ENCODE data around the gene ATP6V1A.

Gene ATP6V1A

GRCh38 chr3:113802795-113803455 is 56.1 kb downstream of the ATP6V1A start:
- peak in 1 of 3 donors; percentile 10 for DNase-seq
- H3K36me3 ChIP-seq (ENCODE audit: control insufficient read depth in 4 of 4, insufficient read depth in 4 of 4, low read length in 3 of 4), result peaks cover 17 to 50% (median 33%) of the 10 kb centered on the region in 4 experiments
- ChIA-PET POLR2A (no interaction called here), CTCF (interaction anchor here (0.6 to 1.9 kb wide), 5 partner anchors 10 to 58 kb away, joined by 3 to 7 read pairs (median 3); partner anchors contain the start of gene NAA50)
- peak overlapping the region in 1 of 2 experiments; percentile 2 for H3K27ac ChIP-seq (ENCODE audit: insufficient read depth in 1 of 2, low read depth in 1 of 2, low read length in 2 of 2, poor library complexity in 1 of 2, severe bottlenecking in 2 of 2)
- WGBS (ENCODE audit: insufficient coverage), result 100% methylated on average over 1 of the region's 3 CpGs
- H3K9me3 ChIP-seq (ENCODE audit: control extremely low read depth in 1 of 5, control insufficient read depth in 4 of 5, insufficient read depth in 2 of 5, low read depth in 1 of 5, low read length in 4 of 5), result no peaks in the 10 kb centered on the region
- H3K4me1 ChIP-seq (ENCODE audit: control extremely low read depth in 1 of 4, control insufficient read depth in 4 of 4, insufficient read depth in 4 of 4, low read length in 3 of 4), result peaks cover 0 to 14% (median 0%) of the 10 kb centered on the region in 4 experiments
- H3K4me3 ChIP-seq (ENCODE audit: control insufficient read depth in 1 of 7, extremely low read depth in 1 of 7, insufficient read depth in 4 of 7, low read depth in 2 of 7, low read length in 6 of 7), result no peak overlapping the region
- H3K27me3 ChIP-seq (replicated peaks in 2 of 5; ENCODE audit: control insufficient read depth in 4 of 5, insufficient read depth in 5 of 5, low read length in 4 of 5), result no peaks in the 10 kb centered on the region

- ChIA-PET POLR2A (no interaction called here), CTCF (no interaction called here)
- no peaks in the 10 kb centered on the region for H3K9me3 ChIP-seq (ENCODE audit: control extremely low read depth in 1 of 5, control insufficient read depth in 4 of 5, insufficient read depth in 2 of 5, low read depth in 1 of 5, low read length in 4 of 5)
- no peaks in the 10 kb centered on the region for H3K27me3 ChIP-seq (replicated peaks in 2 of 5; ENCODE audit: control insufficient read depth in 4 of 5, insufficient read depth in 5 of 5, low read length in 4 of 5)
- no peak overlapping the region for H3K27ac ChIP-seq (ENCODE audit: insufficient read depth in 1 of 2, low read depth in 1 of 2, low read length in 2 of 2, poor library complexity in 1 of 2, severe bottlenecking in 2 of 2)
- H3K36me3 ChIP-seq (ENCODE audit: control insufficient read depth in 4 of 4, insufficient read depth in 4 of 4, low read length in 3 of 4), result peaks cover 20 to 52% (median 35%) of the 10 kb centered on the region in 4 experiments
- DNase-seq, result no peak
- 100% methylated on average over 2 of the region's 4 CpGs for WGBS (ENCODE audit: insufficient coverage)
- H3K4me1 ChIP-seq (ENCODE audit: control extremely low read depth in 1 of 4, control insufficient read depth in 4 of 4, insufficient read depth in 4 of 4, low read length in 3 of 4), result no peaks in the 10 kb centered on the region
- no peak overlapping the region for H3K4me3 ChIP-seq (ENCODE audit: control insufficient read depth in 1 of 7, extremely low read depth in 1 of 7, insufficient read depth in 4 of 7, low read depth in 2 of 7, low read length in 6 of 7)
Observed at GRCh38 chr3:113804661-113805060, 57.8 kb downstream of the ATP6V1A start.

GRCh38 chr3:113805249-113805648 is 58.4 kb downstream of the ATP6V1A start:
- POLR2A ChIA-PET, result no interaction called here
- Histone ChIP-seq H3K4me3 (ENCODE audit: control insufficient read depth in 1 of 7, extremely low read depth in 1 of 7, insufficient read depth in 4 of 7, low read depth in 2 of 7, low read length in 6 of 7) (no peak overlapping the region), H3K9me3 (ENCODE audit: control extremely low read depth in 1 of 5, control insufficient read depth in 4 of 5, insufficient read depth in 2 of 5, low read depth in 1 of 5, low read length in 4 of 5) (no peaks in the 10 kb centered on the region), H3K4me1 (ENCODE audit: control extremely low read depth in 1 of 4, control insufficient read depth in 4 of 4, insufficient read depth in 4 of 4, low read length in 3 of 4) (no peaks in the 10 kb centered on the region), H3K36me3 (ENCODE audit: control insufficient read depth in 4 of 4, insufficient read depth in 4 of 4, low read length in 3 of 4) (peaks cover 20 to 52% (median 35%) of the 10 kb centered on the region in 4 experiments), H3K27me3 (replicated peaks in 2 of 5; ENCODE audit: control insufficient read depth in 4 of 5, insufficient read depth in 5 of 5, low read length in 4 of 5) (no peaks in the 10 kb centered on the region), H3K27ac (ENCODE audit: insufficient read depth in 1 of 2, low read depth in 1 of 2, low read length in 2 of 2, poor library complexity in 1 of 2, severe bottlenecking in 2 of 2) (no peak overlapping the region)
- no peak for DNase-seq
- WGBS (ENCODE audit: insufficient coverage), result 100% methylated on average over 2 of the region's 3 CpGs
- CTCF ChIA-PET, result interaction anchor here (1.1 to 1.4 kb wide), 2 partner anchors 13 to 23 kb away, joined by 3 read pairs; no protein-coding TSS in a partner anchor

GRCh38 chr3:113812854-113813253 is 66.0 kb downstream of the ATP6V1A start:
- Histone ChIP-seq H3K27me3 (replicated peaks in 2 of 5; ENCODE audit: control insufficient read depth in 4 of 5, insufficient read depth in 5 of 5, low read length in 4 of 5) (no peaks in the 10 kb centered on the region), H3K36me3 (ENCODE audit: control insufficient read depth in 4 of 4, insufficient read depth in 4 of 4, low read length in 3 of 4) (peaks cover 0 to 25% (median 11%) of the 10 kb centered on the region in 4 experiments), H3K4me1 (ENCODE audit: control extremely low read depth in 1 of 4, control insufficient read depth in 4 of 4, insufficient read depth in 4 of 4, low read length in 3 of 4) (no peaks in the 10 kb centered on the region), H3K27ac (ENCODE audit: insufficient read depth in 1 of 2, low read depth in 1 of 2, low read length in 2 of 2, poor library complexity in 1 of 2, severe bottlenecking in 2 of 2) (no peak overlapping the region), H3K9me3 (ENCODE audit: control extremely low read depth in 1 of 5, control insufficient read depth in 4 of 5, insufficient read depth in 2 of 5, low read depth in 1 of 5, low read length in 4 of 5) (no peaks in the 10 kb centered on the region), H3K4me3 (ENCODE audit: control insufficient read depth in 1 of 7, extremely low read depth in 1 of 7, insufficient read depth in 4 of 7, low read depth in 2 of 7, low read length in 6 of 7) (no peak overlapping the region)
- DNase-seq, result no peak
- ChIA-PET POLR2A (no interaction called here), CTCF (interaction anchor here (0.7 to 1.5 kb wide), 2 partner anchors 10 to 19 kb away, joined by 3 read pairs; no protein-coding TSS in a partner anchor)
- WGBS (ENCODE audit: insufficient coverage), result 94% methylated on average over 3 of the region's 3 CpGs

DNA sequence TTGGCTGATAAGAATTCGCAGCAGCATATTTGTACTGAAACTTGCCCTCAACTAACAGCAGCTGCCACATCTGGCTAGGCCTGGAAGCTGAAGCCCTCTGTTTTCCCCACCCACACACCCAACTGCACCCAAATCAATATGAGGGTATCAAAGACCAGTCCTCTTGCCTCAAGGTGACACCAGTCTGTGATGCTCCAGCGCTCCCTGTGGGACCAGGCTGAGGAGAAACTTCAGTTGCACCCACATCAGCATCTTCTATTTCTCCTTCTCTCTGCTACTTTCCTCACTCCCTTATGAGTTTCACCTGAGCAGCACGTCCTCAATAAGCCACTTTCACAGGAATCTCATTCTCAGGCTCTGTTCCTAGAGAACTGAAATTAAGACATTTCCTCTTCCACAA is 73.0 kb downstream of the ATP6V1A start:
- ChIA-PET CTCF (no interaction called here), POLR2A (no interaction called here)
- Histone ChIP-seq H3K4me3 (ENCODE audit: control insufficient read depth in 1 of 7, extremely low read depth in 1 of 7, insufficient read depth in 4 of 7, low read depth in 2 of 7, low read length in 6 of 7) (no peak overlapping the region), H3K27ac (ENCODE audit: insufficient read depth in 1 of 2, low read depth in 1 of 2, low read length in 2 of 2, poor library complexity in 1 of 2, severe bottlenecking in 2 of 2) (no peak overlapping the region), H3K27me3 (replicated peaks in 2 of 5; ENCODE audit: control insufficient read depth in 4 of 5, insufficient read depth in 5 of 5, low read length in 4 of 5) (no peaks in the 10 kb centered on the region), H3K4me1 (ENCODE audit: control extremely low read depth in 1 of 4, control insufficient read depth in 4 of 4, insufficient read depth in 4 of 4, low read length in 3 of 4) (no peaks in the 10 kb centered on the region), H3K36me3 (ENCODE audit: control insufficient read depth in 4 of 4, insufficient read depth in 4 of 4, low read length in 3 of 4) (no peaks in the 10 kb centered on the region), H3K9me3 (ENCODE audit: control extremely low read depth in 1 of 5, control insufficient read depth in 4 of 5, insufficient read depth in 2 of 5, low read depth in 1 of 5, low read length in 4 of 5) (no peaks in the 10 kb centered on the region)
- 92% methylated on average over 2 of the region's 3 CpGs for WGBS (ENCODE audit: insufficient coverage)
- DNase-seq, result no peak

- no peak overlapping the region for H3K27ac ChIP-seq (ENCODE audit: insufficient read depth in 1 of 2, low read depth in 1 of 2, low read length in 2 of 2, poor library complexity in 1 of 2, severe bottlenecking in 2 of 2)
- H3K4me3 ChIP-seq (ENCODE audit: control insufficient read depth in 1 of 7, extremely low read depth in 1 of 7, insufficient read depth in 4 of 7, low read depth in 2 of 7, low read length in 6 of 7), result no peak overlapping the region
- POLR2A ChIA-PET, result no interaction called here
- CTCF ChIA-PET, result interaction anchor here (0.7 to 1.9 kb wide), 5 partner anchors 12 to 594 kb away, joined by 3 to 7 read pairs (median 3); no protein-coding TSS in a partner anchor
- H3K4me1 ChIP-seq (ENCODE audit: control extremely low read depth in 1 of 4, control insufficient read depth in 4 of 4, insufficient read depth in 4 of 4, low read length in 3 of 4), result peaks cover 0 to 6% (median 4%) of the 10 kb centered on the region in 4 experiments
- H3K36me3 ChIP-seq (ENCODE audit: control insufficient read depth in 4 of 4, insufficient read depth in 4 of 4, low read length in 3 of 4), result no peaks in the 10 kb centered on the region
- no peaks in the 10 kb centered on the region for H3K9me3 ChIP-seq (ENCODE audit: control extremely low read depth in 1 of 5, control insufficient read depth in 4 of 5, insufficient read depth in 2 of 5, low read depth in 1 of 5, low read length in 4 of 5)
- H3K27me3 ChIP-seq (replicated peaks in 2 of 5; ENCODE audit: control insufficient read depth in 4 of 5, insufficient read depth in 5 of 5, low read length in 4 of 5), result no peaks in the 10 kb centered on the region
- DNase-seq, result peak in 1 of 3 donors; percentile 4
- WGBS (ENCODE audit: insufficient coverage), result no CpG with 5 or more reads among the region's 2 CpGs
Observed at GRCh38 chr3:113825090-113825489, 78.3 kb downstream of the ATP6V1A start.

GRCh38 chr3:113828600-113828999 is 81.8 kb downstream of the ATP6V1A start:
- Histone ChIP-seq H3K27me3 (replicated peaks in 2 of 5; ENCODE audit: control insufficient read depth in 4 of 5, insufficient read depth in 5 of 5, low read length in 4 of 5) (no peaks in the 10 kb centered on the region), H3K27ac (ENCODE audit: insufficient read depth in 1 of 2, low read depth in 1 of 2, low read length in 2 of 2, poor library complexity in 1 of 2, severe bottlenecking in 2 of 2) (no peak overlapping the region), H3K4me3 (ENCODE audit: control insufficient read depth in 1 of 7, extremely low read depth in 1 of 7, insufficient read depth in 4 of 7, low read depth in 2 of 7, low read length in 6 of 7) (no peak overlapping the region), H3K36me3 (ENCODE audit: control insufficient read depth in 4 of 4, insufficient read depth in 4 of 4, low read length in 3 of 4) (no peaks in the 10 kb centered on the region), H3K9me3 (ENCODE audit: control extremely low read depth in 1 of 5, control insufficient read depth in 4 of 5, insufficient read depth in 2 of 5, low read depth in 1 of 5, low read length in 4 of 5) (no peaks in the 10 kb centered on the region), H3K4me1 (ENCODE audit: control extremely low read depth in 1 of 4, control insufficient read depth in 4 of 4, insufficient read depth in 4 of 4, low read length in 3 of 4) (peaks cover 3 to 21% (median 12%) of the 10 kb centered on the region in 4 experiments)
- DNase-seq, result no peak
- CTCF ChIA-PET, result no interaction called here
- 89% methylated on average over 1 of the region's 1 CpG for WGBS (ENCODE audit: insufficient coverage)
- POLR2A ChIA-PET, result no interaction called here

All from common myeloid progenitor, CD34-positive (primary cell).